ENCODE results near the gene ST7.

- no peak for TF ChIP-seq MAX (IDR thresholded peaks at IDR 0.05)
- TF ChIP-seq CEBPB (IDR thresholded peaks at IDR 0.05; ENCODE audit: low read depth, low read length): no peak
- no peak for TF ChIP-seq POLR2AphosphoS5 (IDR thresholded peaks at IDR 0.05; ENCODE audit: low read depth, low read length)
- TF ChIP-seq TAF1 (IDR thresholded peaks at IDR 0.05; ENCODE audit: low read depth, low read length): no peak
- no peak for TF ChIP-seq POLR2A (IDR thresholded peaks at IDR 0.05; ENCODE audit: control extremely low read depth in 1 of 2, low read depth in 2 of 2, low read length in 2 of 2)
- no peak for TF ChIP-seq GTF2F1 (IDR thresholded peaks at IDR 0.05; ENCODE audit: borderline replicate concordance, low read depth, low read length)
- TF ChIP-seq CTCF (IDR thresholded peaks at IDR 0.05; ENCODE audit: control extremely low read depth in 1 of 3, insufficient read depth in 1 of 3, low read depth in 1 of 3, low read length in 3 of 3): no peak
- TF ChIP-seq BRCA1 (IDR thresholded peaks at IDR 0.05; ENCODE audit: low read depth, low read length): no peak
- no peak for TF ChIP-seq BCL11A (IDR thresholded peaks at IDR 0.05; ENCODE audit: low read depth in 2 of 2, low read length in 2 of 2)
- TF ChIP-seq KDM5A (IDR thresholded peaks at IDR 0.05; ENCODE audit: low read length): no peak
Observed at GRCh38 chr7:117017017-117017451, 63.7 kb downstream of the ST7 start.

All from H1 (cell line).